Effector CD8-positive, alpha-beta T cell (primary cell): ENCODE data around the gene FAM8A1.

Experiments
- DNase-seq: peaks from one replicate; lab custom pipeline; 2025; lab: John Stamatoyannopoulos, UW

The FAM8A1 gene

GRCh38 chr6:17601386-17601703 is 1.2 kb downstream of the FAM8A1 start:
- DNase-seq, result no peak

- DNase-seq, result no peak
Measured at GRCh38 chr6:17602888-17603287, 2.8 kb downstream of the FAM8A1 start.

- DNase-seq, result no peak
Measured at GRCh38 chr6:17606606-17607005, 6.5 kb downstream of the FAM8A1 start.

- no peak for DNase-seq
Measured at GRCh38 chr6:17610835-17611234, 10.7 kb downstream of the FAM8A1 start.

- no peak for DNase-seq
Measured at GRCh38 chr6:17612048-17612447, 11.9 kb downstream of the FAM8A1 start.

GRCh38 chr6:17615794-17616193 is 15.7 kb downstream of the FAM8A1 start:
- no peak for DNase-seq

- DNase-seq, result no peak
Measured at GRCh38 chr6:17621003-17621402, 20.9 kb downstream of the FAM8A1 start.

GRCh38 chr6:17622144-17622543 is 22.0 kb downstream of the FAM8A1 start:
- no peak for DNase-seq

- no peak for DNase-seq
Measured at GRCh38 chr6:17624396-17624795, 24.3 kb downstream of the FAM8A1 start.

- DNase-seq, result no peak
Measured at GRCh38 chr6:17628873-17629272, 28.8 kb downstream of the FAM8A1 start.

GRCh38 chr6:17629824-17630510 is 29.9 kb downstream of the FAM8A1 start:
- DNase-seq, result no peak

GRCh38 chr6:17630511-17631073 is 30.5 kb downstream of the FAM8A1 start:
- DNase-seq, result no peak

GRCh38 chr6:17632934-17633333 is 32.8 kb downstream of the FAM8A1 start:
- DNase-seq, result no peak

GRCh38 chr6:17633465-17634188 is 33.5 kb downstream of the FAM8A1 start:
- DNase-seq, result no peak

GRCh38 chr6:17635568-17635967 is 35.5 kb downstream of the FAM8A1 start:
- DNase-seq, result no peak

- DNase-seq, result no peak
Measured at GRCh38 chr6:17638212-17638715, 38.2 kb downstream of the FAM8A1 start.

- no peak for DNase-seq
Measured at GRCh38 chr6:17640477-17640917, 40.4 kb downstream of the FAM8A1 start.

GRCh38 chr6:17648745-17649144 is 48.6 kb downstream of the FAM8A1 start:
- no peak for DNase-seq

GRCh38 chr6:17650656-17651309 is 50.7 kb downstream of the FAM8A1 start:
- DNase-seq, result no peak

- no peak for DNase-seq
Measured at GRCh38 chr6:17653198-17653882, 53.2 kb downstream of the FAM8A1 start.

- no peak for DNase-seq
Measured at GRCh38 chr6:17656092-17656491, 56.0 kb downstream of the FAM8A1 start.

- no peak for DNase-seq
Measured at GRCh38 chr6:17656644-17657043, 56.5 kb downstream of the FAM8A1 start.
